ENCODE results near the gene KDM8.

Gene KDM8

GRCh38 chr16:27216297-27216885 is 13.1 kb downstream of the KDM8 start:
- DNase-seq (ENCODE audit: low spot score), result no peak

- DNase-seq (ENCODE audit: low spot score), result peak; percentile 77
These were observed 13.9 kb downstream of the KDM8 start for GRCh38 chr16:27217256-27217655.

GRCh38 chr16:27218756-27219155 is 15.4 kb downstream of the KDM8 start:
- no peak for DNase-seq (ENCODE audit: low spot score)

GRCh38 chr16:27219161-27219560 is 15.8 kb downstream of the KDM8 start:
- DNase-seq (ENCODE audit: low spot score), result no peak

GRCh38 chr16:27220120-27220519 is 16.8 kb downstream of the KDM8 start:
- DNase-seq (ENCODE audit: low spot score), result no peak

- no peak for DNase-seq (ENCODE audit: low spot score)
These were observed 17.2 kb downstream of the KDM8 start for GRCh38 chr16:27220527-27220926.

GRCh38 chr16:27220991-27221390 is 17.7 kb downstream of the KDM8 start:
- DNase-seq (ENCODE audit: low spot score), result no peak

GRCh38 chr16:27221576-27222248 is 18.4 kb downstream of the KDM8 start:
- no peak for DNase-seq (ENCODE audit: low spot score)

GRCh38 chr16:27222249-27223225 is 19.2 kb downstream of the KDM8 start:
- DNase-seq (ENCODE audit: low spot score), result no peak

GRCh38 chr16:27223226-27223610 is 19.9 kb downstream of the KDM8 start:
- DNase-seq (ENCODE audit: low spot score), result no peak

- no peak for DNase-seq (ENCODE audit: low spot score)
These were observed 20.4 kb downstream of the KDM8 start for GRCh38 chr16:27223701-27224100.

- no peak for DNase-seq (ENCODE audit: low spot score)
These were observed 21.0 kb downstream of the KDM8 start for GRCh38 chr16:27224271-27224737.

- DNase-seq (ENCODE audit: low spot score), result no peak
These were observed 21.5 kb downstream of the KDM8 start for GRCh38 chr16:27224741-27225300.

- no peak for DNase-seq (ENCODE audit: low spot score)
These were observed 22.4 kb downstream of the KDM8 start for GRCh38 chr16:27225536-27226360.

- no peak for DNase-seq (ENCODE audit: low spot score)
These were observed 23.1 kb downstream of the KDM8 start for GRCh38 chr16:27226476-27226875.

- DNase-seq (ENCODE audit: low spot score), result no peak
These were observed 23.8 kb downstream of the KDM8 start for GRCh38 chr16:27226976-27227705.

- no peak for DNase-seq (ENCODE audit: low spot score)
These were observed 24.7 kb downstream of the KDM8 start for GRCh38 chr16:27228045-27228444.

- DNase-seq (ENCODE audit: low spot score), result no peak
These were observed 25.5 kb downstream of the KDM8 start for GRCh38 chr16:27228621-27229501.

GRCh38 chr16:27229891-27230470 is 26.7 kb downstream of the KDM8 start:
- no peak for DNase-seq (ENCODE audit: low spot score)
